ENCODE measurements around the gene PERM1.
"Not testable (repeated sequence)": the region's sequence is repeated elsewhere in the genome, so short reads cannot be mapped to it uniquely, and the experiment has no call there.

The PERM1 gene

GRCh38 chr1:978835-979743 is 2.8 kb downstream of the PERM1 start:
- DNase-seq (ENCODE audit: low read depth) = no peak

- DNase-seq (ENCODE audit: low read depth) = no peak
These were observed 3.6 kb downstream of the PERM1 start for GRCh38 chr1:978069-978834.

GRCh38 chr1:976791-977190 is 5.1 kb downstream of the PERM1 start:
- DNase-seq (ENCODE audit: low read depth) = not testable (repeated sequence)

GRCh38 chr1:975896-976683 is 5.8 kb downstream of the PERM1 start:
- DNase-seq (ENCODE audit: low read depth) = no peak

- DNase-seq (ENCODE audit: low read depth) = no peak
These were observed 6.5 kb downstream of the PERM1 start for GRCh38 chr1:975365-975764.

GRCh38 chr1:974687-975328 is 7.1 kb downstream of the PERM1 start:
- DNase-seq (ENCODE audit: low read depth) = no peak

- DNase-seq (ENCODE audit: low read depth) = no peak
These were observed 7.6 kb downstream of the PERM1 start for GRCh38 chr1:974293-974640.

- DNase-seq (ENCODE audit: low read depth) = no peak
These were observed 8.2 kb downstream of the PERM1 start for GRCh38 chr1:973459-974292.

- DNase-seq (ENCODE audit: low read depth) = no peak
These were observed 9.0 kb downstream of the PERM1 start for GRCh38 chr1:972726-973458.

GRCh38 chr1:971751-972506 is 10.0 kb downstream of the PERM1 start:
- DNase-seq (ENCODE audit: low read depth) = no peak

- DNase-seq (ENCODE audit: low read depth) = no peak
These were observed 10.7 kb downstream of the PERM1 start for GRCh38 chr1:970973-971730.

GRCh38 chr1:970242-970972 is 11.5 kb downstream of the PERM1 start:
- DNase-seq (ENCODE audit: low read depth) = no peak

- no peak for DNase-seq (ENCODE audit: low read depth)
These were observed 12.5 kb downstream of the PERM1 start for GRCh38 chr1:969260-969855.

- DNase-seq (ENCODE audit: low read depth) = no peak
These were observed 14.2 kb downstream of the PERM1 start for GRCh38 chr1:967466-968343.

GRCh38 chr1:966704-967300 is 15.1 kb downstream of the PERM1 start:
- peak; percentile 44 for DNase-seq (ENCODE audit: low read depth)

- DNase-seq (ENCODE audit: low read depth) = no peak
These were observed 15.7 kb downstream of the PERM1 start, which contains the start of gene PLEKHN1 for GRCh38 chr1:966135-966703. Gene PLEKHN1, plus strand, starts transcription at chr1:966482. Its CDS starts 50 bp downstream, at chr1:966532.
